GM23248 (cell line): ENCODE data around the gene CIROP.

Experiments used
- EZH2 ChIP-seq: fragments of 200-600 bp; sonication (generic); IDR thresholded peaks from 2 replicates; pipeline ENCODE4 v1.6.1; 2018; ENCODE audit warnings: antibody characterized with exemption, mild to moderate bottlenecking; ENCODE audit not compliant: insufficient read depth, poor library complexity, severe bottlenecking
- EZH2phosphoT487 ChIP-seq: fragments of 200-600 bp; sonication (generic); IDR thresholded peaks from 2 replicates; pipeline ENCODE4 v1.6.1; 2018; ENCODE audit warnings: antibody characterized with exemption, moderate library complexity, mild to moderate bottlenecking, low read depth; ENCODE audit not compliant: insufficient read depth

- no peak for TF ChIP-seq EZH2
- TF ChIP-seq EZH2phosphoT487, result no peak
Observed at GRCh38 chr14:23095196-23096108, 9.3 kb downstream of the CIROP start, which contains the start of gene C14orf119.
